Common myeloid progenitor, CD34-positive (primary cell): ENCODE results near the gene PHYHD1. TPM values are rescaled to one million over a fixed set of nuclear protein-coding genes. Genes with fewer than 3 reads are reported as not detected.

ENCODE experiments used
- CTCF ChIA-PET: fragments of 350-600 bp; sonication (Branson Sonifier 250); formaldehyde crosslinking; loops from one replicate; lab custom pipeline; 2021; ENCODE audit warnings: antibody characterized with exemption; lab: Charles Lee
- POLR2A ChIA-PET: fragments of 350-600 bp; sonication (Branson Sonifier 250); formaldehyde crosslinking; loops from one replicate; lab custom pipeline; 2021; ENCODE audit warnings: antibody characterized with exemption; lab: Charles Lee
- DNase-seq, 3 donors: peaks; one replicate each; pipeline versions ENCODE4 v3.0.0 to v3.0.0-alpha.2; 2013
- H3K27ac ChIP-seq, 2 experiments: 1 replicate in 1 of 2; 2 replicates in 1 of 2; pipeline ENCODE4 v1.7.0; 2013; ENCODE audit warnings: inconsistent platforms in 2 of 2, low read length in 2 of 2, mild to moderate bottlenecking in 2 of 2, low read depth in 1 of 2, moderate library complexity in 1 of 2; ENCODE audit not compliant: severe bottlenecking in 2 of 2, insufficient read depth in 1 of 2, poor library complexity in 1 of 2
- H3K27me3 ChIP-seq, 5 experiments: replicated peaks in 2 of 5; 1 replicate in 3 of 5; 2 replicates in 2 of 5; pipeline versions ENCODE4 v1.6.1 to v1.7.0; 2013; ENCODE audit warnings: low read length in 4 of 5, mild to moderate bottlenecking in 2 of 5, moderate library complexity in 2 of 5, inconsistent platforms in 1 of 5; ENCODE audit not compliant: insufficient read depth in 5 of 5, control insufficient read depth in 4 of 5
- H3K36me3 ChIP-seq, 4 experiments: 1 replicate in 2 of 4; 2 replicates in 2 of 4; pipeline versions ENCODE4 v1.6.1 to v1.7.0; 2013; ENCODE audit warnings: low read length in 3 of 4, control low read depth in 1 of 4, mild to moderate bottlenecking in 1 of 4; ENCODE audit not compliant: control insufficient read depth in 4 of 4, insufficient read depth in 4 of 4
- H3K4me1 ChIP-seq, 4 experiments: 1 replicate in 3 of 4; 2 replicates in 1 of 4; pipeline versions ENCODE4 v1.6.1 to v1.7.1; 2013; ENCODE audit warnings: low read length in 3 of 4, mild to moderate bottlenecking in 3 of 4, control low read depth in 1 of 4, inconsistent platforms in 1 of 4, moderate library complexity in 1 of 4; ENCODE audit not compliant: control insufficient read depth in 4 of 4, insufficient read depth in 4 of 4; ENCODE audit errors: control extremely low read depth in 1 of 4
- H3K4me3 ChIP-seq, 7 experiments: 1 replicate in 4 of 7; 2 replicates in 3 of 7; pipeline versions ENCODE4 v1.5.1 to v1.7.0; 2013; ENCODE audit warnings: mild to moderate bottlenecking in 7 of 7, low read length in 6 of 7, moderate library complexity in 6 of 7, inconsistent platforms in 2 of 7, low read depth in 2 of 7, control low read depth in 1 of 7; ENCODE audit not compliant: insufficient read depth in 4 of 7, control insufficient read depth in 1 of 7; ENCODE audit errors: extremely low read depth in 1 of 7
- H3K9me3 ChIP-seq, 5 experiments: 1 replicate in 4 of 5; 2 replicates in 1 of 5; pipeline versions ENCODE4 v1.6.1 to v1.7.1; 2013; ENCODE audit warnings: low read length in 4 of 5, mild to moderate bottlenecking in 2 of 5, inconsistent platforms in 1 of 5, low read depth in 1 of 5, moderate library complexity in 1 of 5; ENCODE audit not compliant: control insufficient read depth in 4 of 5, insufficient read depth in 2 of 5; ENCODE audit errors: control extremely low read depth in 1 of 5
- WGBS: methylation state at CpG from one replicate; pipeline ENCODE4 v1.1.5; 2013; ENCODE audit not compliant: insufficient coverage; 5-methylcytosine and 5-hydroxymethylcytosine counted together
- polyA plus RNA-seq: library from polyadenylated mRNA; unstranded; fragments of 120-200 nt; gene quantifications from one replicate; pipeline ENCODE4 v1.2.1, GENCODE V29; 2013

The PHYHD1 gene
- polyA plus RNA-seq = 6.3 TPM

DNA sequence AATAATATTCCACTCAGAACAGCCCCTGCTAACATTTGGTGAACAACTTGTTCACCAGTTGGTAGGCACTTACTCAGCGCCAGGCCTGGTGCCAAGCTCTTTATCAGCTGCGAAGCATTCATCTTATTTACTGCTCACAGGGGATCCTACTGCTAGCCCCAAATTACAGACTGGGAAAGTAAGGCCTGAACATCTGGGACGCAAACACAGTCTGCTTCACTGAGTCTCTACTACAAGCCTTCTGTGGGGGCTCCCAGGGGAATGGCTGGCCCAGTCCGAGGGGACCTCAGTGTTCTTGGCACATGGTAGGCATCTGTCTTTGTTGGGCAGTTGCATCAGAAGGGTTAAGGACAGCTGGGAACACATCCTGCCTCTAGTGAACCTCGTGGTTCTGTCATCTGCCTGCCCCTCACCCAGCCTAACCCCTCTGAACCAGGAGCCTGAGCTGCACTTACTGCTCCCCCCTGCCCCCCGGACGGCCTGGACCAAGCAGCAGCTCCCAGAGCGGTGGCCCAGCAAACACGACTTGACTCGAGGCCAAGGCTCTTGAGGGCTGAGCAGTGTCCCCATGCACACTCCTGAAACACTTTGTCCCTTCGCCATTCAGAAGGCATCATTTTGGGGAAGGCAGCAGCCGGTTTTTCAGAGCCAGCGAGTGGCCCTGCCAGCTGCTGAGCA is at the start of gene PHYHD1:
TSS of gene PHYHD1 (plus strand) at position 602 of the 678 bp plus-strand sequence. CDS start 1,342 bp downstream, outside the sequence.
- 88% methylated on average over 13 of the region's 13 CpGs for WGBS
- peaks cover 0 to 9% (median 1%) of the 10 kb centered on the region in 4 experiments for H3K4me1 ChIP-seq
- no peak within 1 kb of the TSS for H3K27ac ChIP-seq
- ChIA-PET CTCF (interaction anchor here (1.2 to 3.5 kb wide), 4 partner anchors 11 to 39 kb away, joined by 3 to 14 read pairs (median 6); partner anchors contain the start of genes KYAT1 and LRRC8A), POLR2A (no interaction called here)
- H3K9me3 ChIP-seq = no peaks in the 10 kb centered on the region
- DNase-seq = no peak
- H3K36me3 ChIP-seq = peaks cover 2 to 30% (median 24%) of the 10 kb centered on the region in 4 experiments
- no peaks in the 10 kb centered on the region for H3K27me3 ChIP-seq
- H3K4me3 ChIP-seq = no peak within 1 kb of the TSS

DNA sequence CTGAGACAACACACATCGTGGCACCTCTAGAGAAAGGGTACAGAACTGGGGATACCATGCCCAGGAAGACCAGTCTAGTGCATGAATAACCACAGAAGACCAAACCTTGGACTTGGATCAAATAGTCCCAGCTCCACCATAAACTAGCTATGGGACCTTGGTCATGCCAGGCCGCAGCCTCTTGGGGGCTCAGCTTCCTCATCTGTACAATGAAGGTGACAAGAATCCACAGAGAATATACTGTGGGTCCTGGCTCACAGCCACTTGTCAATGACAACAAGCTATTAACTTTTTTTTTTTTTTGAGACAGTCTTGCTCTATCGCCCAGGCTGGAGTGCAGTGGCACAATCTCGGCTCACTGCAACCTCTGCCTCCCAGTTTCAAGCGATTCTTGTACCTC is 42.9 kb upstream of the PHYHD1 start:
- peaks cover 0 to 26% (median 8%) of the 10 kb centered on the region in 4 experiments for H3K4me1 ChIP-seq
- CTCF ChIA-PET = interaction anchor here (0.9 to 7.6 kb wide), 11 partner anchors 13 to 59 kb away, joined by 3 to 90 read pairs (median 5); no protein-coding TSS in a partner anchor
- DNase-seq = peak; percentile 82 to 91 (median 90)
- no peak overlapping the region for H3K27ac ChIP-seq
- no peaks in the 10 kb centered on the region for H3K27me3 ChIP-seq
- no peak overlapping the region for H3K4me3 ChIP-seq
- POLR2A ChIA-PET = interaction anchor here (0.6 to 1.2 kb wide), 2 partner anchors 10 to 96 kb away, joined by 3 to 6 read pairs; no protein-coding TSS in a partner anchor
- H3K9me3 ChIP-seq = no peaks in the 10 kb centered on the region
- no peaks in the 10 kb centered on the region for H3K36me3 ChIP-seq
- 38% methylated on average over 3 of the region's 5 CpGs for WGBS

DNA sequence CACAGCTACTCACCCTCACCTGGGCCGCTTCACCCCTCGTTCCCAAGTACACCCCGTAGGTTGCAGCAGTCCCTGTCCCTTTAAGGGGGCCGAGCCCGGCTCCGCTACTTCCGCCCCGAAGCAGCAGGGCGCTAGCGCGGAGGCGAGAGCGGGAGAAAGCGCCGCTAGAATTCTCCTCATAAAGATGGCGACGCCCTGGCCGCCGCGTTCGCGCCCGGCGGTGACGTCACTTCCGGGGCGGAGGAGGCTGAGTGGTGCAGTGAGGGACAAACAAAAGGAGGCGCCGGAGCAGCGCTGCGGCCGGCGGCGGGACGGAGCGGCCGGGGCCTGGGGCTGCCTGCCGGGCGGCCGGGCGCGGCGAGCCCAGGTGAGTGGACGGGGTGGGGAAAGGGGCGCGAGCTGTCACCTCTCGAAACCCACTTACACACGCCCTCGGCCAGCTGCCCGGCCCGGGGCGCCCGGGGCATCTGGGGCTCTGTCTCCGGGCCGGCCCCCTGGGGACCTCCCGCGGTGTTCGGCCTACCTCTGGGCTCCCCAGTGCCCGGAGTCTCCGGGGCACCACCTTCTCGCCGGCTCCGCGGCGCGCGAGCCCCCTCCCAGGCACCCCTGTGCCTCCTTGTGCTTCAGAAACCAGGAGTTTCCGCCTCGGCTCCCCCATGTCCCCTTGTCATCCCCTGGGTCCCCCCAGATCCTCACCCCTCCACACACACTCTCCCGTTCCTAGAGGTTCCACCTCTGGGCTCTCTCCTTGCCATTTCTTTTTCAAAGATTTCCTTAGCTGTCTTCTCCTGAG is 38.7 kb upstream of the PHYHD1 start, which contains the start of the genes KYAT1 and LRRC8A:
TSS of gene KYAT1 (minus strand) at position 67 of the 793 bp plus-strand sequence. CDS start 36,545 bp downstream, outside the sequence.
TSS of gene LRRC8A (plus strand) at position 250 of the 793 bp plus-strand sequence. CDS start 25,032 bp downstream, outside the sequence.
- Histone ChIP-seq H3K36me3 (peaks cover 3 to 23% (median 12%) of the 10 kb centered on the region in 4 experiments), H3K4me1 (peaks cover 0 to 31% (median 21%) of the 10 kb centered on the region in 4 experiments), H3K27me3 (no peaks in the 10 kb centered on the region), H3K4me3 (peak within 1 kb of the TSS; percentile 86 to 99 (median 94)), H3K9me3 (no peaks in the 10 kb centered on the region), H3K27ac (peak within 1 kb of the TSS; percentile 77 to 94)
- ChIA-PET CTCF (interaction anchor here (1.0 to 7.6 kb wide), 6 partner anchors 18 to 66 kb away, joined by 3 to 90 read pairs (median 3); partner anchors contain the start of gene PHYHD1), POLR2A (interaction anchor here (0.6 to 1.1 kb wide), 2 partner anchors 11 to 189 kb away, joined by 3 read pairs; no protein-coding TSS in a partner anchor)
- DNase-seq = peak; percentile 96 to 98 (median 98)
- 0% methylated on average over 34 of the region's 70 CpGs for WGBS

DNA sequence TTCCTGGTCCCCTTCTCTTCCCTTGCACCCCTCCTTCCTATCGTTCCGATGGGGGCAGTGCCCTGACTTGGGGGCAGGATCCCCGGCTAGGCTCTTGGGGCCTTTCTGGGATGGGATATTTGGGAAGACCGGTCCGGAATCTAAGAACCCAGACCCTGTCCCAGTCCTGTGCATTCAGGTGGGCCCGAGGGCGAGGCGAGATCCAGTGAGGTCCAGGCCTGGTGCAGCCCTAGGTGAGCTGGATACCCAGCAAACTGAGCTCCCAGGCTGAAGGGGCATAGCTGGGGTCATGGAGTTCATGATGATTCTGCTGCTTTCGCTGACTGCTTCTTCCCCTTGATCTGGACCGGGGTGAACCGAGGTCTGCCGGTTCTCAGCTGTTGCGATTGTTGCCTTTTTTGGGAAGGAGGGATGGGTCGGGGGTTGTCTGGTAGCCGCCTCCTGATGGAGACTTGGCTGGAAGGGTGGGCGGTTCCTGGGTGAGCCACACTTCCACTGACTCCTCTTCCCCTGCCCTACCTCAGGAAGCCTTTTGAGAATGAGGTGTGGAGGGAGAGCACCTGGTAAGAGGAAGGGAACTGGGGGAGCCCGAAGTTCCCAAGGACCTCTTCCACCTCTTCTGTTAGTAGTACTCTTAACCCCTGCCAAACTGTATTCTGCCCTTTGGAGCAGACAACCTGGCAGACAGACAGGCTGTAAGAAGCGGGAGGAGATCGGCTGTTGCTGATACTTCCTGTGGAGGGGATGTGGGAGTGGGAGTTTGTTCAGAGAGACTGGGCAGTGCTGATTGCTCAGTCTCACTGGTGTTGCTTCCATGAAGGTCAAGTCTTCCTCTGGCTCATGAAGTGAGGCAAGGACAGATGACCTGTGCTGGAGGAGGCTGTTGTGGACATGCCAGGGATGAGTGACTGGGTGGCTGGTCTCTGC is 37.8 kb upstream of the PHYHD1 start:
- Histone ChIP-seq H3K4me1 (peaks cover 0 to 32% (median 22%) of the 10 kb centered on the region in 4 experiments), H3K27me3 (no peaks in the 10 kb centered on the region), H3K27ac (peak overlapping the region; percentile 77 to 94), H3K4me3 (peak overlapping the region; percentile 86 to 99 (median 94)), H3K9me3 (no peaks in the 10 kb centered on the region), H3K36me3 (peaks cover 3 to 28% (median 15%) of the 10 kb centered on the region in 4 experiments)
- DNase-seq = peak in 2 of 3 donors; percentile 22 to 34
- ChIA-PET POLR2A (interaction anchor here (0.6 to 1.1 kb wide), 2 partner anchors 10 to 190 kb away, joined by 3 read pairs; no protein-coding TSS in a partner anchor), CTCF (interaction anchor here (1.0 to 1.2 kb wide), 2 partner anchors 17 to 27 kb away, joined by 3 to 4 read pairs; no protein-coding TSS in a partner anchor)
- WGBS = 0% methylated on average over 11 of the region's 19 CpGs

DNA sequence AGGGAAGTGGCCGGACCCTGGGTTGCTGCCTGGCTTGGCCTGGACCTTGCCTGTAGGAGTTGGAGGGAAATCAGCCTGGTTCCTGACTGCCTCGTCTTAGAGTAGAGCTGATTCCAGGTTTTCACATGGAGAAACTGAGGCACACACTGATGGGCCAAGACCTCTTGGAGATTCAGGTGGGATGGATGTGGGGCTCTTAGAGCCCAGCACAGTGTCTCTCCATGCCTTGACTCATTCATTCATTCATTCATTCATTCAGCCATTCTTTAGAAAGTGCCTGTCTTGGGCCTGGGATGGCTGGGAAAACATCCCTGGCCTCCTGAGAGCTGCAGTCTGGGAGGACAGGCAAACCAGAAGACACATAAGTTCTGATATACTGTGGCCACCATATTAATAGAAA is 36.6 kb upstream of the PHYHD1 start:
- ChIA-PET POLR2A (no interaction called here), CTCF (interaction anchor here (1.5 kb wide), 1 partner anchor 11 kb away, joined by 3 read pairs; no protein-coding TSS in a partner anchor)
- H3K27ac ChIP-seq = no peak overlapping the region
- no peaks in the 10 kb centered on the region for H3K9me3 ChIP-seq
- WGBS = 80% methylated on average over 2 of the region's 2 CpGs
- H3K4me1 ChIP-seq = peaks cover 0 to 32% (median 23%) of the 10 kb centered on the region in 4 experiments
- no peak overlapping the region for H3K4me3 ChIP-seq
- peaks cover 3 to 40% (median 26%) of the 10 kb centered on the region in 4 experiments for H3K36me3 ChIP-seq
- DNase-seq = no peak
- H3K27me3 ChIP-seq = no peaks in the 10 kb centered on the region

DNA sequence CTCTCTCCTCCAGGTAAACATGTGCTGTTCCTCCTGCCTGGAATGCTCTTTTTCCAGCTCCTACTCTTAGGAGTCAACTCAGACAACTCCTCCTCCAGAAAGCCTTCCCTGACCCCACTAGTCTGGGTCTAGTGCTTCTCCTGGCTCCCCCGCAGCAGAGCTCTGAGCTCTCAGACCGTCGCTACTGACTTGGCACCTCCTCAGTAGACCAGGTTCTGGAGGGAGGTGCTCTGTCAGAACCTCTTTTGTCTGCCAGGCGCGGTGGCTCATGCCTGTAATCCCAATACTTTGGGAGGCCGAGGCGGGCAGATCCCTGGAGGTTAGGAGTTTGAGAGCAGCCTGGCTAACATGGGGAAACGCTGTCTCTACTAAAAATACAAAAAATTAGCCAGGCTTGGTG is 35.4 kb upstream of the PHYHD1 start:
- peaks cover 3 to 45% (median 31%) of the 10 kb centered on the region in 4 experiments for H3K36me3 ChIP-seq
- DNase-seq = no peak
- no peak overlapping the region for H3K4me3 ChIP-seq
- CTCF ChIA-PET = interaction anchor here (1.5 kb wide), 1 partner anchor 10 kb away, joined by 3 read pairs; no protein-coding TSS in a partner anchor
- no peaks in the 10 kb centered on the region for H3K9me3 ChIP-seq
- POLR2A ChIA-PET = no interaction called here
- 96% methylated on average over 8 of the region's 8 CpGs for WGBS
- H3K27ac ChIP-seq = no peak overlapping the region
- H3K27me3 ChIP-seq = no peaks in the 10 kb centered on the region
- H3K4me1 ChIP-seq = peaks cover 0 to 29% (median 22%) of the 10 kb centered on the region in 4 experiments
